GM08714 (cell line): ENCODE results near the gene EVX1.

Experiments used
- H3K4me3 ChIP-seq: fragments of 200-500 bp; sonication (Bioruptor generic); 2 replicates; pipeline ENCODE4 v1.5.1; 2014; ENCODE audit warnings: mild to moderate bottlenecking, low read length, inconsistent platforms
- ZNF274 ChIP-seq: IDR thresholded peaks from 2 replicates; pipeline ENCODE4 v1.6.1; 2012; ENCODE audit warnings: mild to moderate bottlenecking, low read depth, low read length

The EVX1 gene

GRCh38 chr7:27201580-27202017 is 41.0 kb upstream of the EVX1 start:
- no peak for TF ChIP-seq ZNF274
- no peak overlapping the region for H3K4me3 ChIP-seq

GRCh38 chr7:27202018-27202861 is 40.4 kb upstream of the EVX1 start:
- TF ChIP-seq ZNF274 = no peak
- H3K4me3 ChIP-seq = no peak overlapping the region

- no peak for TF ChIP-seq ZNF274
- no peak overlapping the region for H3K4me3 ChIP-seq
These were observed 39.8 kb upstream of the EVX1 start for GRCh38 chr7:27202862-27203134.

- no peak for TF ChIP-seq ZNF274
- no peak overlapping the region for H3K4me3 ChIP-seq
These were observed 39.1 kb upstream of the EVX1 start for GRCh38 chr7:27203365-27203953.

- no peak for TF ChIP-seq ZNF274
- no peak overlapping the region for H3K4me3 ChIP-seq
These were observed 38.5 kb upstream of the EVX1 start for GRCh38 chr7:27203964-27204594.

- no peak overlapping the region for H3K4me3 ChIP-seq
- no peak for TF ChIP-seq ZNF274
These were observed 37.7 kb upstream of the EVX1 start for GRCh38 chr7:27204851-27205322.

- TF ChIP-seq ZNF274 = no peak
- no peak overlapping the region for H3K4me3 ChIP-seq
These were observed 37.0 kb upstream of the EVX1 start for GRCh38 chr7:27205325-27206280.

- TF ChIP-seq ZNF274 = no peak
These were observed 35.1 kb upstream of the EVX1 start for GRCh38 chr7:27207348-27207985.

GRCh38 chr7:27208998-27209397 is 33.6 kb upstream of the EVX1 start:
- no peak overlapping the region for H3K4me3 ChIP-seq
- TF ChIP-seq ZNF274 = no peak

More at GRCh38 chr7:27207348-27207985, 35.1 kb upstream of the EVX1 start:
- no peak overlapping the region for H3K4me3 ChIP-seq

- H3K4me3 ChIP-seq = no peak overlapping the region
- TF ChIP-seq ZNF274 = no peak
These were observed 32.6 kb upstream of the EVX1 start for GRCh38 chr7:27209933-27210440.

- no peak for TF ChIP-seq ZNF274
- H3K4me3 ChIP-seq = no peak overlapping the region
These were observed 32.0 kb upstream of the EVX1 start for GRCh38 chr7:27210441-27211083.

GRCh38 chr7:27211084-27211446 is 31.5 kb upstream of the EVX1 start:
- no peak for TF ChIP-seq ZNF274
- no peak overlapping the region for H3K4me3 ChIP-seq

- H3K4me3 ChIP-seq = no peak overlapping the region
- no peak for TF ChIP-seq ZNF274
These were observed 30.8 kb upstream of the EVX1 start for GRCh38 chr7:27211764-27212204.
